ENCODE data around the gene OSTN. TPM values are rescaled to one million over a fixed set of nuclear protein-coding genes. Genes with fewer than 3 reads are reported as not detected.
A peak's percentile ranks its signal among the peaks of the same experiment; 100 is the strongest.

The OSTN gene
- total RNA-seq, 2 experiments from 2014 or later = not detected

DNA sequence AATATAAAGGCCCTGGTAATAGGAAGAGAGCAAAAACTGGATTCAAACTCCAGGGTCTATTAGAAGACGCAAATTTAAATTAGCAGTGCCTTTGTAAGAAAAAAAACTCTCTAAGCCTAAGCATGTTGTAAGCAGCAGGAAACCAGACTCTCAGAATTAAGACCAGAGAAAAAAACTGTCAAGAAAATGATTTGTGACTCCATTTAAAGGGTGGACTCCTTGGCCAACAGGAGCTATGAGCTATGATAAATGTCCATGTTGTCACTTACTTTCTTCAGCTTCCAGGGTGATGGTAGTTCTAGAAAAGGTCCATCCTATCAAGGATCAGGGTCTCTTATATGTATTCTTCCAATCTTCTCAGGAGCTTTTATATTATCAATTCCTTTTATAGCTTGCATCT lies 95.2 kb downstream of the OSTN start:
- Histone ChIP-seq H3K27ac (ENCODE audit: low read depth in 1 of 2, low read length in 2 of 2) (no peak overlapping the region), H3K9me3 (ENCODE audit: control insufficient read depth in 1 of 2, insufficient read depth in 1 of 2, low read length in 2 of 2) (no peaks in the 10 kb centered on the region), H3K4me1 (ENCODE audit: insufficient read depth, low read length) (no peaks in the 10 kb centered on the region), H3K4me3 (ENCODE audit: low read length) (no peak overlapping the region), H3K27me3 (ENCODE audit: control insufficient read depth in 1 of 2, insufficient read depth in 2 of 2, low read length in 2 of 2) (no peaks in the 10 kb centered on the region), H3K36me3 (ENCODE audit: insufficient read depth, low read length) (no peaks in the 10 kb centered on the region)
- H3K36me3 Mint-ChIP-seq (ENCODE audit: low read depth) = no peaks in the 10 kb centered on the region
- ATAC-seq (ENCODE audit: poor library complexity) = no peak
- TF ChIP-seq, protein P1, sequence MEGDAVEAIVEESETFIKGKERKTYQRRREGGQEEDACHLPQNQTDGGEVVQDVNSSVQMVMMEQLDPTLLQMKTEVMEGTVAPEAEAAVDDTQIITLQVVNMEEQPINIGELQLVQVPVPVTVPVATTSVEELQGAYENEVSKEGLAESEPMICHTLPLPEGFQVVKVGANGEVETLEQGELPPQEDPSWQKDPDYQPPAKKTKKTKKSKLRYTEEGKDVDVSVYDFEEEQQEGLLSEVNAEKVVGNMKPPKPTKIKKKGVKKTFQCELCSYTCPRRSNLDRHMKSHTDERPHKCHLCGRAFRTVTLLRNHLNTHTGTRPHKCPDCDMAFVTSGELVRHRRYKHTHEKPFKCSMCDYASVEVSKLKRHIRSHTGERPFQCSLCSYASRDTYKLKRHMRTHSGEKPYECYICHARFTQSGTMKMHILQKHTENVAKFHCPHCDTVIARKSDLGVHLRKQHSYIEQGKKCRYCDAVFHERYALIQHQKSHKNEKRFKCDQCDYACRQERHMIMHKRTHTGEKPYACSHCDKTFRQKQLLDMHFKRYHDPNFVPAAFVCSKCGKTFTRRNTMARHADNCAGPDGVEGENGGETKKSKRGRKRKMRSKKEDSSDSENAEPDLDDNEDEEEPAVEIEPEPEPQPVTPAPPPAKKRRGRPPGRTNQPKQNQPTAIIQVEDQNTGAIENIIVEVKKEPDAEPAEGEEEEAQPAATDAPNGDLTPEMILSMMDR (IDR thresholded peaks at IDR 0.05) = no peak
- peaks cover 10% of the 10 kb centered on the region for H3K4me1 Mint-ChIP-seq (ENCODE audit: low read depth)
- no peak for DNase-seq
- intact Hi-C loops (cut with DNase I, micrococcal nuclease) = no loop called here
- H3K27ac Mint-ChIP-seq = no peak overlapping the region
- POLR2A ChIA-PET = no interaction called here
- H3K27me3 Mint-ChIP-seq = no peaks in the 10 kb centered on the region
- no peaks in the 10 kb centered on the region for H3K9me3 Mint-ChIP-seq
- CTCF ChIA-PET = no interaction called here
- no peak overlapping the region for H3K4me3 Mint-ChIP-seq

DNA sequence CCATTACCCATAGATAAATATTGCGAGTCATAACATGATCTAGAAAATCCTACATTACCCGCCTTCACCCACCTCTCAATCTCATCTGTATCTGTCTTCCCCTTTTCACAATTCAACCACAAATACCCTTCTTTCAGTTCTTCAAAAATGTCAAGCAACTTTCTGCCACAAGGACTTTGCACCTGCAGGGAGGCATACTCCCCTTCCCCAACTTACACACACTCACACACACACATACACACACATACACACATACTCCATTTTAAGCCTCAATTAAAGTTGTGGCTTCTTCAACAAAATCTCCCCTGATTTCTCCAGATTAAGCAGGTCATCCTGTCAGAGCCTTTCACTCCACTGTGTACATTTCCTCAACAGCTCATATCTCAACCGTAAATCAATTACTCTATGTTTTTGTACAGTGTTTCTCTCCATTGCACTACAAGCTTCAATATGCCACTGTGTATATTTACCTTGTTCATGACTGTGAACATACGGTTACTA lies 97.0 kb downstream of the OSTN start:
- no peaks in the 10 kb centered on the region for H3K4me1 ChIP-seq (ENCODE audit: insufficient read depth, low read length)
- peak in 3 of 14 experiments; percentile 4 to 12 (median 10) for DNase-seq
- peaks cover 0 to 4% of the 10 kb centered on the region in 2 experiments for H3K9me3 ChIP-seq (ENCODE audit: control insufficient read depth in 1 of 2, insufficient read depth in 1 of 2, low read length in 2 of 2)
- Mint-ChIP-seq H3K27me3 (no peaks in the 10 kb centered on the region), H3K9me3 (no peaks in the 10 kb centered on the region), H3K4me1 (ENCODE audit: low read depth) (no peaks in the 10 kb centered on the region), H3K27ac (no peak overlapping the region), H3K36me3 (ENCODE audit: low read depth) (no peaks in the 10 kb centered on the region), H3K4me3 (no peak overlapping the region)
- TF ChIP-seq, protein P1 (IDR thresholded peaks at IDR 0.05) = no peak
- no peak for ATAC-seq (ENCODE audit: poor library complexity)
- intact Hi-C loops (cut with DNase I, micrococcal nuclease) = no loop called here
- H3K27me3 ChIP-seq (ENCODE audit: control insufficient read depth in 1 of 2, insufficient read depth in 2 of 2, low read length in 2 of 2) = no peaks in the 10 kb centered on the region
- no peak overlapping the region for H3K4me3 ChIP-seq (ENCODE audit: low read length)
- ChIA-PET POLR2A (no interaction called here), CTCF (no interaction called here)
- no peak overlapping the region for H3K27ac ChIP-seq (ENCODE audit: low read depth in 1 of 2, low read length in 2 of 2)
- H3K36me3 ChIP-seq (ENCODE audit: insufficient read depth, low read length) = no peaks in the 10 kb centered on the region

DNA sequence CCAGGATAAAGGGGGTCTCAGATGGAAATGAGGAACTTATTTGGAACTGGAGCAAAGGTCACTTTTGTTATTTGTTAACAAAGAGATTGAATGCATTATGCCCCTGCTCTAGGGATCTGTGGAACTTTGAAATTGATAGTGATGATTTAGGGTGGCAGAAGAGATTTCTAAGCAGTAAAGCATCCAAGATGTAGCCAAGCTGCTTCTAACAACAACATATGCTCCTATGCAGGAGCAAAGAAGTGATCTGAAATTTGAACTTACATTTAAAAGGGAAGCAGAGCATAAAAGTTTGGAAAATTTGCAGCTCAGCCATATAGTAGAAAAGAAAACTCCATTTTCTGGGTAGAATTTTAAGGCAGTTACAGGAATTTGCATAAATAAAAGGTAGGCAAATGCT lies 99.8 kb downstream of the OSTN start:
- Mint-ChIP-seq H3K27ac (no peak overlapping the region), H3K4me3 (no peak overlapping the region), H3K9me3 (no peaks in the 10 kb centered on the region), H3K36me3 (ENCODE audit: low read depth) (no peaks in the 10 kb centered on the region), H3K27me3 (no peaks in the 10 kb centered on the region), H3K4me1 (ENCODE audit: low read depth) (no peaks in the 10 kb centered on the region)
- no peak for DNase-seq
- TF ChIP-seq, protein P1 (IDR thresholded peaks at IDR 0.05) = no peak
- intact Hi-C loops (cut with DNase I, micrococcal nuclease) = no loop called here
- Histone ChIP-seq H3K36me3 (ENCODE audit: insufficient read depth, low read length) (no peaks in the 10 kb centered on the region), H3K4me3 (ENCODE audit: low read length) (no peak overlapping the region), H3K27me3 (ENCODE audit: control insufficient read depth in 1 of 2, insufficient read depth in 2 of 2, low read length in 2 of 2) (no peaks in the 10 kb centered on the region), H3K27ac (ENCODE audit: low read depth in 1 of 2, low read length in 2 of 2) (no peak overlapping the region), H3K4me1 (ENCODE audit: insufficient read depth, low read length) (no peaks in the 10 kb centered on the region), H3K9me3 (ENCODE audit: control insufficient read depth in 1 of 2, insufficient read depth in 1 of 2, low read length in 2 of 2) (peaks cover 0 to 4% of the 10 kb centered on the region in 2 experiments)
- ChIA-PET POLR2A (no interaction called here), CTCF (no interaction called here)
- ATAC-seq (ENCODE audit: poor library complexity) = no peak
